Stimulated activated CD4-positive, alpha-beta T cell treated with anti-CD3 and anti-CD28 coated beads, TNF-alpha, amount 100 ng/mL, for 1 hour (primary cell): ENCODE measurements around the gene ZNF217.
A peak's percentile ranks its signal among the peaks of the same experiment; 100 is the strongest.
"Not testable (repeated sequence)": the region's sequence is repeated elsewhere in the genome, so short reads cannot be mapped to it uniquely, and the experiment has no call there.

ENCODE experiments used
- DNase-seq, 3 donors: peaks; one replicate each; pipeline ENCODE4 v3.0.0-alpha.2; 2020; ENCODE audit warnings: low read depth in 3 of 3, low spot score in 1 of 3

ZNF217 gene

DNA sequence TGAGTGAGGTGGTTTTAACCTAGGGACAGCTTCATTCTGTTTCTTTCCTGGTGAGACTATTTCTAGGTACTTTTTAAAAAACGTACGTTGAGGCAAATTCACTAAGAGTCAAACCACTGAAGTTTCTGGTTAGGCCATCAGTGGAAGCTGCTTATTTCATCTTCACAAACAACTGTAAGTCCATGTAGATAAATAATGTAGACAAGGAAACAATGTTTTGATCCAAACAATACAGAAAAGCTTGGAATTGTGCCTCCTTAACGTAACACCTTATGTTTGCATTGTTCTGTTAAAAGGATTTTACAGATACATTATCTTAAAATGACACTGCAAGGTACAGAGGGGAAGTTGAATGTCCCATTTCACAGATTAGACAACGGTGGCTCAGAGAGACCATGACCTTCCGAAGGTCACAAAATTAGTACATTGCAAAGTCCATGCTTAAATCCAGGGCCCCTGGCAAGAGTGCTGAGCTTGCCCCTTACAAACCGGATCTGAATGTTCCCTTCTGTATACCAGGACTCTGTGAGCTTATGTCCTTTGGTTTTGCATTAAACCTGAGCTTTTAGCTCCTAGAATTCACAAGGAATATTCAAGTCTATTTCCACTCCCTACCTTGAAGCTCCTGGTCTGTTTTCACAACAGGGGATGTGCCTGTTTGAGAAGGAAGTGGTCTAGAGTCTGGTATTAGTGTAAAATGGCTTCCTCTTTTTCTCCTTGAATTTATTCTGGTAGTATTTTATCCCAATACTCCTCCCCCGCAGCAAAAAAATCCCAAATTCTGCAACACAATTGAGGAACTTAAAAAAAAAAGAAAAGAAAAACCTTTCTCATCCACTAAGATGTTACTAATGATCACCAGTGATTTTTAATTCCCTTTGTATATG is 28.9 kb upstream of the ZNF217 start:
- no peak for DNase-seq

DNA sequence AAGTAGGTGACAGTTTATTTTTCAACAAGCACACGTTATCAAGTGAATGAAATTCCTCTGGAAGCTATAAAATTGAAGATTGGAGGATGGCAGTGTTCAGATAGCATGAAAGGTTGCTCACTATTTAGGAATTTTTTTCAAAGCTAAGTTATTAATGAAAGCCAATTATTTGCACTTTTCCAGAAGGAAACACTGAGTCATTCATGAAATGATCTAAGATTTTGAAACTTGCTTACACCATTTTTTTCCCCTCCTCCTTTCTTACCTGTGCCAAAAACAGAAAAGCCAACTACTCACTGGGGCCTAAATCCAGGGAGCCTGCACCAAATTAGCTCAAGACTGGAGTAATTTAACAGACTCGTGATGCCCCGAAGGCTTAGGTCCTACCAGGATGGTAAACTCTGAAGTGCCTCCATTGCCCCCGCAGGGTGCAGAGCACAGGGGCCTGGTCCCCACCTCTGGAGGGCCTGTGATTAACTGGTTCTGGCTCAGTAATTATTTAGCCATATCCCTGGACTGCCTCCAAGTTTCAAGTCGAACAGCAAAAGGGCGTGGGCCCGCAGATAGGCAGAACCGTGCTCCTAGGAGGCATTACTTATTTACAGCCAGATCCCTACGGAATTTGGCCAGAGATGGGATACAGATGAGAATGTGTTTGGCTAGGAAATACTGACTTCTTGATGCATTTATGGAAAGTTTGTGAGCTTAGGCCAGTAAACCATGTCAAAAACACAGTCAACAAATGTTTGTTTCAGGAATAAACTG is 28.0 kb upstream of the ZNF217 start:
- DNase-seq = no peak

GRCh38 chr20:53618490-53619000 is 24.9 kb upstream of the ZNF217 start:
- DNase-seq = not testable (repeated sequence)

DNA sequence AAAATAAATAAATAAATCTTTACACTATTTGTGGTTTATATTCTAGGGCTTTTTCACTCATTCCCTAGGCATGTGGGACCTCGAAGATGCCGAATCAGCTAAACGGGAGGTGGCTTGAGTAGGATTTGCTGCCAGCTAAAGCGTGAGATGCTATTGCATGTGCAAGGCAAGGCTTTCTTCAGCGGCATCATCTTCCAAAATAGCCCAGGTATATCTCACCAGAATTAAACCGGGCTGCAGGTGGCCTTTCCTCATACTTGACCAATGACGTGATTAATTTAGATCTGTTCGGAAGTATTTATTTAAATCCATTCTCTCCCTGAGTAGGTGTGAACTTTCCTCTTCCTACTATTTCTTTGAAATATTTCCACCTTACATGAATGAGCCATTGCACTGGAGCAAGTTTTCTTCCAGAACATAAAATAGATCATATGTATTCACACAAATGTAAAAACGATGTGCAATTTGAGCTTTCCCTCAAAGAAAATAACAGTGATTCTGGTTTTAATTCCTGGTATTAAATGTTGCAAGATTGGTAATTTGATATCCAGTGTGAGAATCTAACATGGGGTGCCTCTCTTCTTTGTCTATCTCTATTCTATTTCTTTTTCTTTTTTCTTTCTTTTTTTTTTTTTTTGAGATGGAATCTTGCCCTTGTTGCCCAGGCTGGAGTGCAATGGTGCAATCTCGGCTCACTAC is 24.3 kb upstream of the ZNF217 start:
- DNase-seq = no peak

- not testable (repeated sequence) for DNase-seq
These were observed 22.9 kb upstream of the ZNF217 start for GRCh38 chr20:53616489-53616888.

DNA sequence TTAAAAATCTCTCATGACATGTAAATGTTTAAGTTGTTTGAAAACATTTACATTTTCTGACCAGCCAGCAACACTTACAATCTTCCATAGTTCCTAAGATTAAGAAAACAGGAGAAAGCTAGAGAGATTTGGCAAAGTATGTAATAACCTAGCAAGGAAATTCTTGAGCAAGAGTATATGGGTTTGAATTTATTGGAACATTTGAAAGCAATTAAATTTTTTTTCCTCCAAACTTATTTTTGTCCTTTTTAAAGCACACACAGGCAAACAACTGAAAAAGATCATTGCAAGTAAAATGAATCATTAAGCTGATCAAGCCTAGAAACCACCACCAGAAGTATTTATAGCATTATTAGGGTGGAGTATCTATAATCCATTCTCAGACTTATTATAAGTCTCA is 20.1 kb upstream of the ZNF217 start:
- no peak for DNase-seq

GRCh38 chr20:53612289-53612688 is 18.6 kb upstream of the ZNF217 start:
- DNase-seq = not testable (repeated sequence)

DNA sequence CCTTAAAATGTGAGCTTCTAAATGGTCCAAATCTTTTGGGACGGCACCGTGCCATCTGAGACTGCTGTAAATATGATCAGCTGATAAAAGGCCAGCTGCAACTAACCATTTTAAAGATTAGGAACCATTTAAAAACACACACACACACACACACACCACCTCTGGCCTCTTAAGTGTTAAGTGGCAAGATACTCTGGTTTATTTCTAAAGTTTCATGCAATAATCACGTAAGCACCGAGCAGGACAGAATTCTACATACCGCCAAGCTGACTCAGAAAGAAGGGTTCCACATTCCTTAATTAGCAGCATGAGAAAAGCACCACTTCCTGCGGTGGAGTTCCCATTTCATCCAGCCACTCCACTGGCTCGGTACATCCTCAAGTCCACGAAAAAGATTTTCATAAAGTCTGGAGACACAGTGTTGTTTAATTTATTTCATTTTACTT is 17.8 kb upstream of the ZNF217 start:
- no peak for DNase-seq

DNA sequence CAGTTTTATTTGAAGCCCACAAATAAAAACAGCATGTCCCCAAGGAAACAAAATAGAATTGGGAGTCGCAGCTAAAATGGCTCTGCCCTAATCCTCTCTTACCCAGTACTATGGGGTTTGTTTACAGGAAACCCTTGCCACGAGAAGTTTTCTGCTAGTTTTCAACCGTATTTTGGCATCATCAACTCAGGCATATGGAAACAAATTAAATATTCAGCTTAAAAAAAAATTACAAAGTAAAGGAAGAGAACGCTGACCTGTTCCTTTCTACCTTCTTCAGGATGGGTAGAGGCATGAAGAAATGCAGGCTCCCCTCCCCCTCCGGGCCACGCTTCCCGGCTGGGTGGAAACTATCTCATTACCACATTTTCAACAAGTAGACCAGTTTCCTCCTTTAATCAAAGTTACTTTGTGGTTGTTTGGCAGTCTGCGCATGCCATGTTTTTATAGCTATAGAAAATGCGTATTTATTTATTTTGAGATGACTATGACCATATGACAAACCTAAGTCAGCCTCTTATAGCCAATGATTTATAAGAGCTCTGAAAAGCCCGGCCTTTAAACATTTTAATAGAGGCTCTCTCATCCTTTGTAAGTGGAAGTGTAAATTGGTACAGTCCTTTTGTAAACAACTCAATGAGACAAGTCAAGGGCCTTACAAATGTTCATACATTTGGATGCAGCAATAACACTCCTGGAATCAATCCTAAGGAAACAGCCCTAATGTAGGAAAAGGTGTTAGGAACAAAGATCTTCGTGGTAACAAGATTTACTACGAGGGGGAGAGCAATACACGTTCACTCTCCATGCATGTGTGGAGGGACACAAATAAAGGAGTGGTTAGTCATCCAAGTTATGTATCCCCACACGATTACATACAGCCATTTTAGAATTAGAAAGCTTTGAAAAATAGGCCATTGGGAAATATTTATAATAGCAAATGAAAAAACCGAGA is 16.1 kb upstream of the ZNF217 start:
- DNase-seq = peak; percentile 47 to 48 (median 48)

DNA sequence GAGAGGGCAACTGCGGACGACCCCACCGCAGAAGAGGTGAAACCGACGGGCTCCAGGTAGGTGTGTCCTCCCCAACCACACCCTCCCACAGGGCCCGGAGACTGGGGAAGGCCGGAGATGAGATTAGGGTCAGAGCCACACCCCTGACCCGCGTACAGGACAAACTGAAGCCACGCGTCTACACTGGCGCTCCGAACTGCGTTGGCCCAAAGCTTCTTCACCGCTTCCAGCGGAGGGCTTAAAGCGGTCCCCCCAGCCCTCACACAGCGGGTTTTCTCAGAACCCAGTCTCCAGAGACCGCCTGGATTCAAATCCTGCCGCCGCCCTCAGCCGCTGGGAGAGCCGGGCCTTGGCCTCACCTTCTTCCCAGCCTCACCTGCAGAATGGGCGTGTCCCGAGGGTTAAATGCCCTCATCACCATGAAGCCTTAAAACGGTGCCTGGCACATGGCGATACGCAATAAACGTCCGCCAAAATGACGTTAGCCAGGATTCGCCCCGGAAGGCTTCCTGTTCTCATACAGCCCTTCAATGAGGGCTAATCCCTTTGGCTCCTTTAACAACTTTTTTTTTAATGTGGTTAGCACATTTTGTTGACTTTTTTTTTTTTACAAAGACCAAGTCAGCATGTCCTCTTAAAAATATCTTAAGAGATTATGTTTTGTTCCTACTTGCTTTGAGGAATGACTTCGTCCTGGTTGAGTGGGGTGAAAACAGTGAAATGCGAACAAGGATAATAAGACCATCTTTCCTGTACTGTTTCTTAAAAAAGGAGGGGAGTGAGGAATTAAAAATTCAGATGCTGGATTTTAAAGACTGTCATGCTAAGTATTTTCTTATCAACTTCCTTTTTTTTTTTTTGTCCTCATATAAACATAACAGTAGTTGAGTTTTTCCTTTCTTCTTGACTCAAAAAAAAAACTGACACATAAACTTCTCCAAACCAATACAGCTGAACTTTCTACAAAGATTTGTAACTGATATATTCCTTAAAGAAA is 15.1 kb upstream of the ZNF217 start:
- DNase-seq = no peak

DNA sequence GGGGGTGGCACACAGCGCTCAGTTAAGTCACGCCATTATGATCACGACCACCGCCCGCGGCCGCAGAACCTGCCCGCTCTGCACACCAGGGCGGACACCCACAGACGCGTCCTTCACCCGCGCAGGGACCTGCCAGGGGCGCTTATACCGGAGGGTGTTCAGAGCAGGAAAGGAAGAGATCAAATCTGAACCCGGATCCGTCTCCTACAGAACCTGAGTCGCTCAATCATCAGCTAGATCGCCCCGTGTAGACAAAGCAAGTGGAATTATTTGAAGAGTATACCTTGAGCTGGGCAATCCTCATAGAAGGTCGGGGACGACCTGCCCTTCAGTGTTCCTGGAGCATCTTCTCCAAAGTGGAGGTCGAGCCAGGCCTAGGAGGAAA is 14.4 kb upstream of the ZNF217 start:
- no peak for DNase-seq

GRCh38 chr20:53606364-53606985 is 12.8 kb upstream of the ZNF217 start:
- DNase-seq = no peak

- DNase-seq = not testable (repeated sequence)
These were observed 11.8 kb upstream of the ZNF217 start for GRCh38 chr20:53605401-53605800.

- DNase-seq = not testable (repeated sequence)
These were observed 11.2 kb upstream of the ZNF217 start for GRCh38 chr20:53604846-53605245.

DNA sequence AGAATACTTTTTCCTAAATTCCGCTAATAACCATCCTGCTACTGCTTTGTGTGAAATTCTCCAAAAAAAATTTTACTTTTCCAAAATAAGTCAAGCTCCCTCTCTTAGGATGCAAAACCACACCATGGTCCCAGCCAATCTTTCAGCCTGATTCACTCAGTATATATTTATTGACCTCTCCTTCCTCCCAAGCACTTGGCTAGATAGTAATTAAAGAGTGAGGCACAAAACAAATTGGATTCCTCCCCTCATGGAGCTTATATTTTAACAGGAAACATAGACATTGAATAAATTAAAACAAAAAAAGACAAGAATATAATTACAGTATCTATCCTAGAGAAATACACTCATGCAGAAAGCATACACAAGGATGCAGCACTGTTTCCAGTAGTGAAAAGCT is 9.0 kb upstream of the ZNF217 start:
- DNase-seq = no peak

- DNase-seq = no peak
These were observed 6.4 kb upstream of the ZNF217 start for GRCh38 chr20:53599910-53600632.

GRCh38 chr20:53599378-53599777 is 5.7 kb upstream of the ZNF217 start:
- DNase-seq = no peak

GRCh38 chr20:53599044-53599362 is 5.4 kb upstream of the ZNF217 start:
- no peak for DNase-seq
